Muscle of arm (tissue), 12 donors: ENCODE results near the gene YARS2. TPM values are rescaled to one million over a fixed set of nuclear protein-coding genes. Genes with fewer than 3 reads are reported as not detected.

Experiments used
- polyA plus RNA-seq, 12 donors: library from polyadenylated mRNA; unstranded; fragments of 120-200 nt; gene quantifications; one replicate each; pipeline ENCODE4 v1.2.1, GENCODE V29; 2013; ENCODE audit not compliant: insufficient read length in 12 of 12

YARS2 gene
- polyA plus RNA-seq, 12 donors: 17.2 to 30.4 (median 25.2) TPM; not detected in 1

Other genes starting within 250 kb of the YARS2 start
- 100 to 1,000 TPM in 4 of 12 donors, 10 to 100 TPM in 8; 55.1 to 191 (median 88.9) TPM for gene DNM1L, start 76.6 kb downstream of the YARS2 start, polyA plus RNA-seq
- gene PKP2, start 140.9 kb upstream of the YARS2 start, polyA plus RNA-seq: 10 to 100 TPM in 2 of 12 donors, 1 to 10 TPM in 9, not detected in 1; 5.6 to 15.2 (median 9.2) TPM